ENCODE results near the gene GJA1. TPM values are rescaled to one million over a fixed set of nuclear protein-coding genes. Genes with fewer than 3 reads are reported as not detected.
"Not testable (repeated sequence)": the region's sequence is repeated elsewhere in the genome, so short reads cannot be mapped to it uniquely, and the experiment has no call there.

Gene GJA1
- total RNA-seq, 1 experiment from 2014 or later: not detected

DNA sequence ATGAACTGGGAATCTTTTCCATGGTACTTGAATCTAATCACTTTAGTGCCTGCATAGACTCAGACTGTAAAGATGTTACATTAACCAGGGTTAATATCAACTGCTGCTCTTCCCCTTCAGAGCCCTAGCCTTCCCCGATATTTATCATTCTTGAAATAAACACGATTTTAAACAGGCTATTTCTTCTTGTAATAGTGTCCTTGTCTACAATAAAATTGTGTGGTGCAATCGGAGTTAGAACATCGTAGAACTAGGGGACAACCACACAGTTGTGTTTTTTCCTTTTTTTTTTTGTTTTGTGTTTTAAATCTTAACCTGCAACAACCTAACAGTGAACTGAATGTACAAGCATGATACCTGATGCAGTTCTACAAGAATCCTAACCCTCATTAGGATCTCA is 4.5 kb downstream of the GJA1 start:
- Histone ChIP-seq H3K4me2 (ENCODE audit: low read depth, low read length, poor library complexity, severe bottlenecking) (no peak overlapping the region), H3K9ac (ENCODE audit: low read length) (no peak overlapping the region)

GRCh38 chr6:121441477-121441876 is 6.0 kb downstream of the GJA1 start:
- Histone ChIP-seq H3K4me1 (ENCODE audit: low read length) (no peaks in the 10 kb centered on the region), H3K27ac (ENCODE audit: low read length) (no peak overlapping the region), H3K27me3 (ENCODE audit: low read length) (no peaks in the 10 kb centered on the region), H3K36me3 (ENCODE audit: insufficient read depth, low read length) (no peaks in the 10 kb centered on the region), H4K20me1 (ENCODE audit: insufficient read depth, low read depth, low read length) (no peaks in the 10 kb centered on the region), H2AFZ (ENCODE audit: low read length) (no peak overlapping the region), H3K4me3 (ENCODE audit: low read length) (no peak overlapping the region), H3K9me2 (replicated peaks; ENCODE audit: insufficient read depth, low read length) (no peaks in the 10 kb centered on the region), H3K4me2 (ENCODE audit: low read depth, low read length, poor library complexity, severe bottlenecking) (no peak overlapping the region), H3K9ac (ENCODE audit: low read length) (no peak overlapping the region), H3K9me3 (ENCODE audit: low read length) (no peaks in the 10 kb centered on the region), H3K79me2 (ENCODE audit: low read length) (no peaks in the 10 kb centered on the region)
- no peak for DNase-seq

More for the DNA sequence above, 4.5 kb downstream of the GJA1 start:
- Histone ChIP-seq H3K9me2 (replicated peaks; ENCODE audit: insufficient read depth, low read length) (no peaks in the 10 kb centered on the region), H2AFZ (ENCODE audit: low read length) (no peak overlapping the region), H3K4me3 (ENCODE audit: low read length) (no peak overlapping the region), H4K20me1 (ENCODE audit: insufficient read depth, low read depth, low read length) (no peaks in the 10 kb centered on the region), H3K9me3 (ENCODE audit: low read length) (no peaks in the 10 kb centered on the region), H3K79me2 (ENCODE audit: low read length) (no peaks in the 10 kb centered on the region), H3K36me3 (ENCODE audit: insufficient read depth, low read length) (no peaks in the 10 kb centered on the region), H3K4me1 (ENCODE audit: low read length) (no peaks in the 10 kb centered on the region), H3K27ac (ENCODE audit: low read length) (no peak overlapping the region), H3K27me3 (ENCODE audit: low read length) (no peaks in the 10 kb centered on the region)
- DNase-seq: no peak

- Histone ChIP-seq H3K4me3 (ENCODE audit: low read length) (no peak overlapping the region), H3K36me3 (ENCODE audit: insufficient read depth, low read length) (no peaks in the 10 kb centered on the region), H3K27me3 (ENCODE audit: low read length) (no peaks in the 10 kb centered on the region), H2AFZ (ENCODE audit: low read length) (no peak overlapping the region), H4K20me1 (ENCODE audit: insufficient read depth, low read depth, low read length) (no peaks in the 10 kb centered on the region), H3K9me2 (replicated peaks; ENCODE audit: insufficient read depth, low read length) (no peaks in the 10 kb centered on the region), H3K79me2 (ENCODE audit: low read length) (no peaks in the 10 kb centered on the region), H3K27ac (ENCODE audit: low read length) (no peak overlapping the region), H3K9ac (ENCODE audit: low read length) (no peak overlapping the region), H3K4me1 (ENCODE audit: low read length) (no peaks in the 10 kb centered on the region), H3K4me2 (ENCODE audit: low read depth, low read length, poor library complexity, severe bottlenecking) (no peak overlapping the region), H3K9me3 (ENCODE audit: low read length) (no peaks in the 10 kb centered on the region)
- no peak for DNase-seq
Measured at GRCh38 chr6:121442576-121442975, 7.1 kb downstream of the GJA1 start.

GRCh38 chr6:121443971-121444541 is 8.6 kb downstream of the GJA1 start:
- no peaks in the 10 kb centered on the region for H3K9me3 ChIP-seq (ENCODE audit: low read length)
- H3K27ac ChIP-seq (ENCODE audit: low read length): no peak overlapping the region
- H3K9me2 ChIP-seq (replicated peaks; ENCODE audit: insufficient read depth, low read length): no peaks in the 10 kb centered on the region
- no peak overlapping the region for H2AFZ ChIP-seq (ENCODE audit: low read length)
- no peaks in the 10 kb centered on the region for H3K36me3 ChIP-seq (ENCODE audit: insufficient read depth, low read length)
- H3K79me2 ChIP-seq (ENCODE audit: low read length): no peaks in the 10 kb centered on the region
- H3K27me3 ChIP-seq (ENCODE audit: low read length): no peaks in the 10 kb centered on the region
- no peak for DNase-seq
- no peak overlapping the region for H3K9ac ChIP-seq (ENCODE audit: low read length)
- no peak overlapping the region for H3K4me3 ChIP-seq (ENCODE audit: low read length)
- H4K20me1 ChIP-seq (ENCODE audit: insufficient read depth, low read depth, low read length): no peaks in the 10 kb centered on the region
- H3K4me1 ChIP-seq (ENCODE audit: low read length): no peaks in the 10 kb centered on the region
- H3K4me2 ChIP-seq (ENCODE audit: low read depth, low read length, poor library complexity, severe bottlenecking): no peak overlapping the region

GRCh38 chr6:121446705-121447104 is 11.3 kb downstream of the GJA1 start:
- H3K4me3 ChIP-seq (ENCODE audit: low read length); H3K9me3 ChIP-seq (ENCODE audit: low read length); H3K9me2 ChIP-seq (replicated peaks; ENCODE audit: insufficient read depth, low read length); H4K20me1 ChIP-seq (ENCODE audit: insufficient read depth, low read depth, low read length); H3K4me2 ChIP-seq (ENCODE audit: low read depth, low read length, poor library complexity, severe bottlenecking); H3K27ac ChIP-seq (ENCODE audit: low read length); H3K4me1 ChIP-seq (ENCODE audit: low read length); H3K27me3 ChIP-seq (ENCODE audit: low read length); H3K79me2 ChIP-seq (ENCODE audit: low read length); H3K9ac ChIP-seq (ENCODE audit: low read length); H3K36me3 ChIP-seq (ENCODE audit: insufficient read depth, low read length); DNase-seq; H2AFZ ChIP-seq (ENCODE audit: low read length): not testable (repeated sequence)

- not testable (repeated sequence) for H3K4me1 ChIP-seq (ENCODE audit: low read length); H3K27ac ChIP-seq (ENCODE audit: low read length); H3K4me3 ChIP-seq (ENCODE audit: low read length); DNase-seq; H3K4me2 ChIP-seq (ENCODE audit: low read depth, low read length, poor library complexity, severe bottlenecking); H3K9me3 ChIP-seq (ENCODE audit: low read length); H2AFZ ChIP-seq (ENCODE audit: low read length); H3K9me2 ChIP-seq (replicated peaks; ENCODE audit: insufficient read depth, low read length); H3K9ac ChIP-seq (ENCODE audit: low read length); H3K27me3 ChIP-seq (ENCODE audit: low read length); H3K79me2 ChIP-seq (ENCODE audit: low read length); H3K36me3 ChIP-seq (ENCODE audit: insufficient read depth, low read length); H4K20me1 ChIP-seq (ENCODE audit: insufficient read depth, low read depth, low read length)
Measured at GRCh38 chr6:121447746-121448145, 12.3 kb downstream of the GJA1 start.

- H3K27ac ChIP-seq (ENCODE audit: low read length); H3K27me3 ChIP-seq (ENCODE audit: low read length); H3K4me1 ChIP-seq (ENCODE audit: low read length); H3K9ac ChIP-seq (ENCODE audit: low read length); DNase-seq; H3K9me2 ChIP-seq (replicated peaks; ENCODE audit: insufficient read depth, low read length); H3K36me3 ChIP-seq (ENCODE audit: insufficient read depth, low read length); H3K79me2 ChIP-seq (ENCODE audit: low read length); H2AFZ ChIP-seq (ENCODE audit: low read length); H3K4me3 ChIP-seq (ENCODE audit: low read length); H3K4me2 ChIP-seq (ENCODE audit: low read depth, low read length, poor library complexity, severe bottlenecking); H3K9me3 ChIP-seq (ENCODE audit: low read length); H4K20me1 ChIP-seq (ENCODE audit: insufficient read depth, low read depth, low read length): not testable (repeated sequence)
Measured at GRCh38 chr6:121448528-121448927, 13.1 kb downstream of the GJA1 start.

- Histone ChIP-seq H3K27ac (ENCODE audit: low read length) (no peak overlapping the region), H3K9me2 (replicated peaks; ENCODE audit: insufficient read depth, low read length) (no peaks in the 10 kb centered on the region), H3K4me2 (ENCODE audit: low read depth, low read length, poor library complexity, severe bottlenecking) (no peak overlapping the region), H3K27me3 (ENCODE audit: low read length) (no peaks in the 10 kb centered on the region), H2AFZ (ENCODE audit: low read length) (no peak overlapping the region), H3K4me1 (ENCODE audit: low read length) (no peaks in the 10 kb centered on the region), H4K20me1 (ENCODE audit: insufficient read depth, low read depth, low read length) (no peaks in the 10 kb centered on the region), H3K9me3 (ENCODE audit: low read length) (no peaks in the 10 kb centered on the region), H3K79me2 (ENCODE audit: low read length) (no peaks in the 10 kb centered on the region), H3K9ac (ENCODE audit: low read length) (no peak overlapping the region), H3K4me3 (ENCODE audit: low read length) (no peak overlapping the region), H3K36me3 (ENCODE audit: insufficient read depth, low read length) (no peaks in the 10 kb centered on the region)
- DNase-seq: no peak
Measured at GRCh38 chr6:121449331-121449730, 13.9 kb downstream of the GJA1 start.

DNA sequence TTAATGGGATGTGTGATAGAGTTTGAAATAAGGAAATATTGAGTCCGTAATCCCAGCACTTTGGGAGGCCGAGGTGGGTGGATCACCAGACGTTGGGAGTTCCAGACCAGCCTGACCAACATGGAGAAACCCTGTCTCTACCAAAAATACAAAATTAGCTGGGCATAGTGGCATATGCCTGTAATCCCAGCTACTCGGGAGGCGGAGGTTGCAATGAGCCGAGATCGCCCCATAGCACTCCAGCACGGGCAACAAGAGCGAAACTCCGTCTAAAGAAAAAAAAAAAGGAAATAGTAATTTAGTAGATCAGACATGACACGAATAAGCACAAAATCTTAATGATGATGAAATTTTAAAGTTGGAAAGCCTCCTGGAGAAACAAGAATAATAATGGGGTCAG is 14.8 kb downstream of the GJA1 start:
- no peak for DNase-seq
- Histone ChIP-seq H3K4me3 (ENCODE audit: low read length) (no peak overlapping the region), H3K9me3 (ENCODE audit: low read length) (no peaks in the 10 kb centered on the region), H3K79me2 (ENCODE audit: low read length) (no peaks in the 10 kb centered on the region), H3K27ac (ENCODE audit: low read length) (no peak overlapping the region), H4K20me1 (ENCODE audit: insufficient read depth, low read depth, low read length) (no peaks in the 10 kb centered on the region), H2AFZ (ENCODE audit: low read length) (no peak overlapping the region), H3K27me3 (ENCODE audit: low read length) (no peaks in the 10 kb centered on the region), H3K36me3 (ENCODE audit: insufficient read depth, low read length) (no peaks in the 10 kb centered on the region), H3K9me2 (replicated peaks; ENCODE audit: insufficient read depth, low read length) (no peaks in the 10 kb centered on the region), H3K4me2 (ENCODE audit: low read depth, low read length, poor library complexity, severe bottlenecking) (no peak overlapping the region), H3K4me1 (ENCODE audit: low read length) (no peaks in the 10 kb centered on the region), H3K9ac (ENCODE audit: low read length) (no peak overlapping the region)
